ENCODE data around the gene SPATA32. TPM values are rescaled to one million over a fixed set of nuclear protein-coding genes. Genes with fewer than 3 reads are reported as not detected.

The SPATA32 gene
- total and polyA plus RNA-seq, 3 experiments from 2014 or later: 0.15 to 0.33 TPM; not detected in 1

DNA sequence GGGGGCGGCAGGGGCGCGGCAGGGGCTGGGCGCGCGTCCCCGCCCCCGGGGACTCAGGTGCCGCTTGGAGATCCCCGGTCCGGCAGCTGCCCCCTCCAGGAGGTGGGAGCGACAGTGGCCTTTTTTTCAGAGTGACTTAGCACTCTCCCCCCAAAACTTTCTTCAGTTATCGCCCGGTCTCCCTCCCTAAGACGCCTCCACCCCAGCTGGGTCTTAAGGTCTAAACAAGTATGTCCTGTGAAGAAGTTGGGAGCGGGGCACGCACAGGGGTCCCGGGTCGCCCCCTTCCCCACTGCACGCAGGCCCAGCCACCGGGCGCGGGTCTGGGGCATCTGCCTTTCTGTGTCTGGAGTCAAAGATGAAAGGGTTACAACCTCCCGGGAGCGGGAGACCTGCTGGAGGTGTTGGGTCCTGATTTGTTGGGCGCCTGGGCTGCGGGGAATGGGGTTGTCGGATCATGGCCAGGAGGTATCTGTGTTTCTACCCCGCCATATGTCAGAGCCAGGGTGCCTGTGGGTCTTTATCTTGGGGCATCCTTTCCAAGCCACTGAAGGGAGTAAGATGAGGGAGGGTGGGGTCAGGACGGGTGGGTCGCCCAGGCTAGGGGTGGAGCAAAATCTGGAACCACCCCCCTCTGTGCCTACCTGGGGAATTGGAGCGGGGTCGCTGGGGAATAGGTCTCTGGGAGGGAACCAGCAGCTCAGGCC lies 39.5 kb downstream of the SPATA32 start:
- peaks cover 3% of the 10 kb centered on the region for H3K36me3 ChIP-seq (ENCODE audit: insufficient read depth, low read length)
- CTCF ChIA-PET: interaction anchor here (0.8 to 13.8 kb wide), 11 partner anchors 11 to 176 kb away, joined by 3 to 409 read pairs (median 8); partner anchors contain the start of genes ACBD4 and MAP3K14
- H3K4me3 ChIP-seq (ENCODE audit: low read length): peak overlapping the region; percentile 95
- peaks cover 4 to 70% (median 4%) of the 10 kb centered on the region in 3 donors for H3K36me3 Mint-ChIP-seq
- peak overlapping the region; percentile 96 to 100 (median 99) for H3K4me3 Mint-ChIP-seq
- no peaks in the 10 kb centered on the region for H3K9me3 ChIP-seq (ENCODE audit: low read length)
- no peaks in the 10 kb centered on the region for H3K27me3 ChIP-seq (ENCODE audit: insufficient read depth, low read length, poor library complexity, severe bottlenecking)
- H3K4me1 ChIP-seq (ENCODE audit: insufficient read depth, low read length): peaks cover 51% of the 10 kb centered on the region
- DNase-seq: peak in 3 of 5 donors; percentile 41 to 68 (median 55)
- no peaks in the 10 kb centered on the region for H3K9me3 Mint-ChIP-seq
- peak overlapping the region; percentile 92 to 100 (median 100) for H3K27ac Mint-ChIP-seq
- H3K27ac ChIP-seq (ENCODE audit: low read depth, low read length): peak overlapping the region; percentile 98
- peaks cover 0 to 1% of the 10 kb centered on the region in 2 donors for H3K27me3 Mint-ChIP-seq
- POLR2A ChIA-PET: interaction anchor here (0.6 to 13.4 kb wide), 10 partner anchors 8 to 962 kb away, joined by 3 to 189 read pairs (median 6); partner anchors contain the start of genes HEXIM1, HEXIM2 and MAP3K14
- peaks cover 47 to 61% (median 56%) of the 10 kb centered on the region in 3 donors for H3K4me1 Mint-ChIP-seq

DNA sequence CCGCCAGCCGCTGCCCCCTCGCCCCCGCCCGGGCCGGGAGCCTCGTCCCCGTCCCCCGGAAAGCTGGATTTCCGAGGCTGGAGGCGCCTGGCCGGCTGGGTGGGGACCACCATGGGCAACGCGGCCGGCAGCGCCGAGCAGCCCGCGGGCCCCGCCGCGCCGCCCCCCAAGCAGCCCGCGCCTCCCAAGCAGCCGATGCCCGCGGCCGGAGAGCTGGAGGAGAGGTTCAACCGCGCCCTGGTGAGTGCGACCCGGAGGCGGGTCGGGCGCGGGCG lies 39.9 kb downstream of the SPATA32 start:
- H3K4me1 Mint-ChIP-seq: peaks cover 43 to 58% (median 51%) of the 10 kb centered on the region in 3 donors
- POLR2A ChIA-PET: interaction anchor here (0.7 to 13.4 kb wide), 7 partner anchors 8 to 95 kb away, joined by 3 to 189 read pairs (median 12); partner anchors contain the start of genes HEXIM1, HEXIM2 and MAP3K14

DNA sequence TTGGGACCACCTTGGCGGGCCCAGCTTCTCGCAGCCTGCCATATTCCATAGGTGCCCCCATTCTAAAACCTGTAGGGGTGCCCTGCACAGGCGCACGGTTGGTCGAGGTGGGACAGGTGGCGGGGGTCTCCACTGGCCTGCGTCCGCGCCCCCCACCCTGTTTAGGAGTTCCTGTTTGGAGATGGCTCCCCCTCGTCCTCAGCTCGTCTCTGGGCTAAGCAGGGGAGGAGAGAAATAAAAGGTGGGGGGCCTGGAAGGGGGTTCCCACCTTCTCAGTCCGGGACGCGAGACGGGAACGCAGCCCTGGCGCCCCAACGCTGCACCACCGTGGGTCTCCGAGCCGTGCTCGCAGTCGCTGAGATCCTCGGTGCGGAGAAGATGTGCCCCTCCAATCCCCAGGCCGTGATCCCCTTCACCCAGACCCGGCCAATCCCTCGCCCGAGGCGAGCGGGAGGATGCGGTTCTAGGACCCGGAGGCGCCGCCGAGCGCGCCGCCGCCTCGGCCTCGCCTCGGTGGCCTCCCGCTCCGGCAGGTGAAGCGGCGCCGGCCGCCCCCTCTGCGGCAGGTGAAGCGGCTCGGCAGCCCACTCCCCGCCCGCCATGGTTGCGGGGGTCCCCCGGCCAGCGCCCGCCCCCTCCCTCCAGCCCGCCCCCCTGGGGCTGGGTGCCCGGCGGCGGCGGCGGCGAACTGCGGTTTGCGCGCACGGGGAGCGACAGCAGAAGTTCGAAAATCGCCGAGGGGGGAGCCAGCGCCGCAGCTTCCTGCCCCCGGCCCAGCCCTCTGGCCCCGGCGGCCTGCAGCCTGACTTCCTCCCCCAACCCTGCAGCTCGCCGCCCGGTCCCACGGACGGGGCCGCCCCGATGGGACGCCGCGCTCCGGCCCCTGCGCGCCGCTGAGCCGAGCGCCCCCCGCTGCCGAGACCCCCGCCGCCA lies 40.5 kb downstream of the SPATA32 start, which contains the start of gene FMNL1:
Gene FMNL1 (plus strand): TSS at position 805 of the 933 bp plus-strand sequence. CDS start 240 bp downstream, outside the sequence.
- H3K9me3 Mint-ChIP-seq: no peaks in the 10 kb centered on the region
- H3K4me3 Mint-ChIP-seq: peak within 1 kb of the TSS; percentile 96 to 100 (median 99)
- peak; percentile 54 to 79 (median 67) for DNase-seq
- H3K27ac Mint-ChIP-seq: peak within 1 kb of the TSS; percentile 92 to 100 (median 100)
- H3K4me3 ChIP-seq (ENCODE audit: low read length): peak within 1 kb of the TSS; percentile 95
- peaks cover 8 to 73% (median 9%) of the 10 kb centered on the region in 3 donors for H3K36me3 Mint-ChIP-seq
- CTCF ChIA-PET: interaction anchor here (0.8 to 13.8 kb wide), 11 partner anchors 13 to 177 kb away, joined by 3 to 409 read pairs (median 4); partner anchors contain the start of genes ACBD4 and MAP3K14
- peaks cover 40% of the 10 kb centered on the region for H3K4me1 ChIP-seq (ENCODE audit: insufficient read depth, low read length)
- H3K27ac ChIP-seq (ENCODE audit: low read depth, low read length): peak within 1 kb of the TSS; percentile 98
- no peaks in the 10 kb centered on the region for H3K27me3 ChIP-seq (ENCODE audit: insufficient read depth, low read length, poor library complexity, severe bottlenecking)
- peaks cover 7% of the 10 kb centered on the region for H3K36me3 ChIP-seq (ENCODE audit: insufficient read depth, low read length)
- peaks cover 0 to 1% of the 10 kb centered on the region in 2 donors for H3K27me3 Mint-ChIP-seq
- POLR2A ChIA-PET: interaction anchor here (0.5 to 13.4 kb wide), 10 partner anchors 9 to 96 kb away, joined by 3 to 189 read pairs (median 10); partner anchors contain the start of genes HEXIM1, HEXIM2 and MAP3K14
- no peaks in the 10 kb centered on the region for H3K9me3 ChIP-seq (ENCODE audit: low read length)
- H3K4me1 Mint-ChIP-seq: peaks cover 43 to 58% (median 49%) of the 10 kb centered on the region in 3 donors

More for the DNA sequence above, 39.9 kb downstream of the SPATA32 start:
- Histone ChIP-seq H3K4me1 (ENCODE audit: insufficient read depth, low read length) (peaks cover 46% of the 10 kb centered on the region), H3K27me3 (ENCODE audit: insufficient read depth, low read length, poor library complexity, severe bottlenecking) (no peaks in the 10 kb centered on the region), H3K27ac (ENCODE audit: low read depth, low read length) (peak overlapping the region; percentile 98), H3K4me3 (ENCODE audit: low read length) (peak overlapping the region; percentile 95), H3K36me3 (ENCODE audit: insufficient read depth, low read length) (peaks cover 3% of the 10 kb centered on the region), H3K9me3 (ENCODE audit: low read length) (no peaks in the 10 kb centered on the region)
- peaks cover 0 to 1% of the 10 kb centered on the region in 2 donors for H3K27me3 Mint-ChIP-seq
- H3K27ac Mint-ChIP-seq: peak overlapping the region in 1 of 8 donors; percentile 100
- CTCF ChIA-PET: interaction anchor here (0.8 to 13.8 kb wide), 10 partner anchors 12 to 176 kb away, joined by 3 to 409 read pairs (median 6); partner anchors contain the start of genes ACBD4 and MAP3K14
- peak overlapping the region in 3 of 7 donors; percentile 97 to 100 (median 99) for H3K4me3 Mint-ChIP-seq
- H3K36me3 Mint-ChIP-seq: peaks cover 4 to 73% (median 4%) of the 10 kb centered on the region in 3 donors
- no peaks in the 10 kb centered on the region for H3K9me3 Mint-ChIP-seq
- DNase-seq: no peak

DNA sequence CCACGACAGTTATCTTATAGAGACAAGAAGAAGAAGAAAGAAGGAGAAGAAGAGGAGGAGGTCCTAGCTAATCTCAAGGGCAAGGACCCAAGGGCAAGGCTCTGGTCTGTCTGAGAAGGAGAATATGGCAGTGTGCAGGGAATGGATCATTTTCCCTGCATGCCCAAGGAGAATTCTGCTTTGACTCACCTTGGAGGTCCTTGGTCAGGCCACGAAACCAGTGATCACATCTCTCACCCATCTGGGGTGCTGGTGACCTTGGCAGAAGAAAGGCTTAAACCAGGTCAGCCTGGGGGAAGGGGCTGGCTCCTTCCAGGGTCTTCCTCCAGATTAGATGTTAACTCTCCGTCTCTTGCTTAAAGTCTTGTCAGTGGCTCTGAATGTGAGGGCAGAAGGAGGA lies 41.8 kb downstream of the SPATA32 start:
- Histone ChIP-seq H3K9me3 (ENCODE audit: low read length) (no peaks in the 10 kb centered on the region), H3K27me3 (ENCODE audit: insufficient read depth, low read length, poor library complexity, severe bottlenecking) (no peaks in the 10 kb centered on the region), H3K4me3 (ENCODE audit: low read length) (peak overlapping the region; percentile 75), H3K27ac (ENCODE audit: low read depth, low read length) (no peak overlapping the region), H3K4me1 (ENCODE audit: insufficient read depth, low read length) (peaks cover 29% of the 10 kb centered on the region), H3K36me3 (ENCODE audit: insufficient read depth, low read length) (peaks cover 11% of the 10 kb centered on the region)
- DNase-seq: no peak
- peak overlapping the region; percentile 70 to 93 (median 90) for H3K4me3 Mint-ChIP-seq
- H3K4me1 Mint-ChIP-seq: peaks cover 38 to 51% (median 39%) of the 10 kb centered on the region in 3 donors
- peak overlapping the region; percentile 18 to 97 (median 90) for H3K27ac Mint-ChIP-seq
- ChIA-PET POLR2A (interaction anchor here (1.1 to 13.4 kb wide), 6 partner anchors 10 to 94 kb away, joined by 3 to 189 read pairs (median 26); partner anchors contain the start of gene HEXIM1), CTCF (interaction anchor here (1.0 to 13.8 kb wide), 23 partner anchors 9 to 178 kb away, joined by 3 to 409 read pairs (median 10); partner anchors contain the start of genes ACBD4, HEXIM1, HEXIM2 and MAP3K14)
- H3K36me3 Mint-ChIP-seq: peaks cover 10 to 72% (median 12%) of the 10 kb centered on the region in 3 donors
- H3K27me3 Mint-ChIP-seq: no peaks in the 10 kb centered on the region
- H3K9me3 Mint-ChIP-seq: no peaks in the 10 kb centered on the region

DNA sequence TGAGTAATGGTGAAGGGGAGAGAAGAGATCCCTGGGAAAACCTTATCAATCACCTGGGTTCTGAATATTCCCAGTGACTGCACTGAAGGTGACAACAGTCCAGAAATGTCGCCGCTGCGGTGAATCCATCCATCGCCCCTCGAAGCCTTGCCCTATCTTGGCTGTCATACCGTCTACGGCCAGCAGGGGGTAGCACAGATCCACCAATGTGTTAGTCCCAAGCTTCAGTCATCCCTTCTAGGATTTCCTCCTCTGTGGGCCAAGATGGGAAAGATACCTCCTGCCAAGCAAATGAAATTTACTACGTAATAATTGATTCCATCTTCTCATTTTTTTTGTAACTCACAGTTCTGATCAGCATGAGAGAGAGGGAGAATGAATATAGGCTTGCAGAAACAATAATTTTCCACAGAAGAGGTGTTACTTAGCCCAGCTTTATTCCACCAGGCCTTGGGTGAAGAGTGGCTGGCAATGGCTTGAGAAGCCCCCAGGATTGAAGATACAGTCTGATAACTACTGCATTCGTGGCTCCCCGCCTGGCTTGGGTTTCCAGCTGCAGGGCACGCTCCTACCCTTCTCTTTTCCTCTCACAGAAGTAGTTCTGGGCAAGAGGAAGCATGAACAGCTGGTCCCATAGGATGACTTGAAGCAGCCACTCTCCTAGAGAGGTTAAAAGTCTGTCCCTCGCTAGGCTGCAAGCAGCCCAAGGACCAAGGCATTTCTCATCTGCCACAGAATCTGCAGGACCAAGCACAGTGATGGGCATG lies 42.8 kb downstream of the SPATA32 start:
- H3K27ac Mint-ChIP-seq: peak overlapping the region; percentile 60 to 97 (median 90)
- peaks cover 32 to 46% (median 34%) of the 10 kb centered on the region in 3 donors for H3K4me1 Mint-ChIP-seq
- no peaks in the 10 kb centered on the region for H3K27me3 Mint-ChIP-seq
- POLR2A ChIA-PET: interaction anchor here (0.5 to 13.4 kb wide), 10 partner anchors 9 to 167 kb away, joined by 3 to 189 read pairs (median 4); partner anchors contain the start of gene MAP3K14
- peaks cover 10 to 74% (median 12%) of the 10 kb centered on the region in 3 donors for H3K36me3 Mint-ChIP-seq
- Histone ChIP-seq H3K4me1 (ENCODE audit: insufficient read depth, low read length) (peaks cover 24% of the 10 kb centered on the region), H3K27me3 (ENCODE audit: insufficient read depth, low read length, poor library complexity, severe bottlenecking) (no peaks in the 10 kb centered on the region), H3K27ac (ENCODE audit: low read depth, low read length) (no peak overlapping the region), H3K9me3 (ENCODE audit: low read length) (no peaks in the 10 kb centered on the region), H3K36me3 (ENCODE audit: insufficient read depth, low read length) (peaks cover 11% of the 10 kb centered on the region), H3K4me3 (ENCODE audit: low read length) (peak overlapping the region; percentile 24)
- CTCF ChIA-PET: interaction anchor here (0.8 to 13.8 kb wide), 41 partner anchors 8 to 190 kb away, joined by 3 to 409 read pairs (median 6); partner anchors contain the start of genes ACBD4, HEXIM1, HEXIM2 and MAP3K14
- H3K4me3 Mint-ChIP-seq: peak overlapping the region; percentile 70 to 93 (median 90)
- DNase-seq: peak; percentile 73 to 88 (median 82)
- no peaks in the 10 kb centered on the region for H3K9me3 Mint-ChIP-seq

Data from CD8-positive, alpha-beta memory T cell (primary cell).